22Rv1 (cell line): Measurements from ENCODE around the gene PDZD4.

Experiments
- H3K27ac ChIP-seq: fragments of 450-650 bp; 2 replicates; pipeline ENCODE4 v1.5.1; 2017
- CTCF ChIP-seq: fragments of 450-650 bp; IDR thresholded peaks from 2 replicates; pipeline ENCODE4 v1.5.1; 2017; ENCODE audit warnings: mild to moderate bottlenecking
- ZFX ChIP-seq: fragments of 450-650 bp; IDR thresholded peaks from 2 replicates; pipeline ENCODE4 v1.6.1; 2017; ENCODE audit warnings: antibody characterized with exemption, borderline replicate concordance

The PDZD4 gene

GRCh38 chrX:153778181-153778580 lies 52.2 kb downstream of the PDZD4 start:
- no peak overlapping the region for H3K27ac ChIP-seq
- TF ChIP-seq ZFX (no peak), CTCF (no peak)

GRCh38 chrX:153777261-153778090 lies 52.9 kb downstream of the PDZD4 start:
- TF ChIP-seq CTCF (no peak), ZFX (no peak)

GRCh38 chrX:153776611-153777045 lies 53.7 kb downstream of the PDZD4 start:
- TF ChIP-seq CTCF, result no peak
- no peak for TF ChIP-seq ZFX
- H3K27ac ChIP-seq, result no peak overlapping the region

More at GRCh38 chrX:153777261-153778090, 52.9 kb downstream of the PDZD4 start:
- H3K27ac ChIP-seq, result no peak overlapping the region

- TF ChIP-seq ZFX (no peak), CTCF (no peak)
Measured at GRCh38 chrX:153776120-153776599, 54.2 kb downstream of the PDZD4 start.

GRCh38 chrX:153775293-153776119 lies 54.8 kb downstream of the PDZD4 start:
- H3K27ac ChIP-seq, result no peak overlapping the region
- TF ChIP-seq CTCF (no peak), ZFX (no peak)

More at GRCh38 chrX:153776120-153776599, 54.2 kb downstream of the PDZD4 start:
- H3K27ac ChIP-seq, result no peak overlapping the region

GRCh38 chrX:153774576-153775292 lies 55.6 kb downstream of the PDZD4 start:
- H3K27ac ChIP-seq, result no peak overlapping the region
- no peak for TF ChIP-seq CTCF
- TF ChIP-seq ZFX, result no peak
